Eye (tissue), 1 donor: ENCODE measurements around the gene SASH1.
"Not testable (repeated sequence)": the region's sequence is repeated elsewhere in the genome, so short reads cannot be mapped to it uniquely, and the experiment has no call there.

Experiments used
- DNase-seq: peaks from one replicate; pipeline ENCODE4 v3.0.0-alpha.2; 2015

SASH1 gene

DNA sequence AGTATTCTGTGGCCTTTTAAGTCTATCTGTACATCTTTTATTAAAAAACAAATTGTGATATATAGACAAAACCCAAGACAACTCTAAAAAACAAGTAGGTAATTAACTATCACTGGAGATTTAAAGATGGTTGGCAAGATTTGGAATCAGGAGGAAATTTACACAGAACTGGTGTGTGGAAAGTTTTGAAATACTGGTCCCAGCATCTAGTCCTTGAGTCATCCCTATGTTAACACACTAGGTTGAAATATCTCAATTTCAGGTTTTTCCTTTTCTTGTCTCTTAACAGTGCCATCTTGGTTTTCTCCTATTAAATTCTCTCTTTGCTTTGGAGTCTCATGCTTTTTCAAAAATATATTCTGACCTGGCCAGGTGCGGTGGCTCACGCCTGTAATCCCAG lies 27.5 kb downstream of the SASH1 start:
- DNase-seq: no peak

DNA sequence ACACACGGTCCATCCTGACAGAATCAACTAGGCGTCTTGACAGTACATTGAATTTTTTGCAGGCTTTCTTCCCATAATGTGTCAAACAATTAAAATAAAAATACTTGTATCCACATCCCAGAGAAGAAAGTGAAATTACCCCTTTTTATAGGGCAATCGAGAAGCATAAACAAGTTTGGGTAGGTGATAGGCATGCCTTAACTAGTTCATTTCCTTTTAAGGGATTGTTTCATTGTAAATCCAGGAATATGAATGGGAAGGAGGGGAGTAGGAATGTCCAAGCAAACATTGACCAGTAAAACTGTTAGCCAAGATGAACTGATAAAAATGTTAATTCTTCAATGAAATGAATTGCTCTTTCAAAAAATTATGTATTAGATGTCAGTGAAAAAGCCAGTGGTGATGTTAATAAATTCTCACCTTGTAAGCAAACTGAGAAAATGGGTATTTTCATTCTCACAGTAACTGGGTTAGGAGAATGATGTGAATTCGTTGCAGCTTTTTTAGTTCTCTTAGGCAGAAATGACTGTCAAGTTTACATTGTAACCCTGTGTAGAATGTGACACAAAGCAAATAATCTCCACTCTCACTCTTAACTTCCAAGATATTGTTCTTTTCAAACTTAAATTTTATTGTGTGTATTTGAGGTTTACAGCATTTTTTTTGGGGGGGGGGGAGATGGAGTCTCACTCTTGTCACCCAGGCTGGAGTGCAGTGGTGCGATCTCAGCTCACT lies 31.6 kb downstream of the SASH1 start:
- no peak for DNase-seq

- no peak for DNase-seq
Observed at GRCh38 chr6:148375401-148375800, 32.8 kb downstream of the SASH1 start.

DNA sequence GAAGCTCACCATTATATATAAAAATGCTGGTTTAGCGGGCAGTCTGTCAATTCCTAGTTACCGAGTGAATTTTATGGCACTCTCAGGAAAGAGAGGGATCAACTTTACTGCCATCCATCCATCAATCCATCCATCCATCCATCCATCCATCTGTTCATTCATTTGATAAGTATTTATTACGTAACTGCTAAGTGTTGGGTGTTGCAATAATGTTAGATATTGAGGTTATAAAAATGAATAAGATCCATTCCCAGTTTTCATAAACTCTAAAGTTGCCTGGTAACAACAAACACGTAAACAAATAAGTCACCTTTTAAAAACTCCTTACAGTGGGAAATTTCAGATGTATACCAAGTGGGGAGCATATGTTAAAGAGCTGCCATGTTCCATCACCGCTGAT lies 36.8 kb downstream of the SASH1 start:
- no peak for DNase-seq

DNA sequence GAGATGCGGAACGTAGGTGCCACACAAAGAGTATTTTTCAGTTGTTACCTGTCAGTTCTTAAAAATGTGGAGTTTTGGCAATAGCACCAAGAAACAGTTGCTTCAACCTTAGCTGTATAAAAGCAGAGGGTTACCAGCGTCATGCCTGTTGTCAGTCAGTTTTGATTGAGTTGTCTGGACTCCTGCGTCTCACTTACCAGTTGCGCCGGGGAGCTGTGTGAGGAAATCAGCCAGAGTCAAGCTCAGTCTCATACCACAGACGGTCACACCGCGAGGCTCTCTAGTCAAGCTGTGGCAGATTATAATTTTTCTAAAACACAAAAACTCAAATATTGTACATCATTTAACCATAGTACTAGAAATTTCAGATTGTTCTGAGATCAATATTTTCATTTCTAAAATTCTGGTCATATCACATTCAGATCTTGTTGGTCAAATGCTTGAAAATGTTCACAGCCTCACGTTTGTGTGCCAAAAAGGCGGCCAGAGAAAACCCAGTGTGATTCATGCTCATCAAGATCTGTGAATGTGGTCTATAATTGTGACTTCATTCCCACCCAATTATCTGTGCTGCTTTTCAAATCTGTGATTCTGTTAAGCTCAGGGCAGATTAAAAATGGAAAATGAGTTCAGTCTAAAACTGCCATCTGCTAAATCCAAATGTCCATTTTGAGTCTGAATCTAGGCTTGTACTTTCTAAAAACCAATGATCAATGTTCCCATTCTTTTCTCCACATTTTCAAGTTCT lies 37.5 kb downstream of the SASH1 start:
- no peak for DNase-seq

GRCh38 chr6:148382051-148382450 lies 39.4 kb downstream of the SASH1 start:
- not testable (repeated sequence) for DNase-seq

GRCh38 chr6:148382861-148383260 lies 40.2 kb downstream of the SASH1 start:
- no peak for DNase-seq

GRCh38 chr6:148383658-148384368 lies 41.2 kb downstream of the SASH1 start:
- no peak for DNase-seq

DNA sequence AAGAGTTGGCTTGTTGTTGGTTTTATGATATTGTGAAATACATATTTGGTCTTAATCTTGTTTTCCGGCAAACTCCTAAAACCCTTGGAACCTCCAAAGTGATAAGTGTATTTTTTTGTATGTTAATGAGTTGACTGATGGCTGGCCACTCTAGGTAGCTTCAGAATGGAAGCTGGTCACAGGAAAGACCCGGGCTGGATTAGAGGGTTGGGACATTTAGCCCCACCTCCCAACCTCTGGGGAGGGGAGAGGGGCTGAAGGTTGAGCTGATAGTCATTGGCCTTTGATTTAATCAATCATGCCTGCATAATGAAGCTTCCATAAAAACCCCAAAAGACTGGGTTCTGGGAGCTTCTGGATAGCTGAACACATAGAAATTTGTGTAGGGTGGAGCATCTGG lies 42.7 kb downstream of the SASH1 start:
- no peak for DNase-seq

- no peak for DNase-seq
Observed at GRCh38 chr6:148388521-148388920, 45.9 kb downstream of the SASH1 start.

- DNase-seq: no peak
Observed at GRCh38 chr6:148389086-148389485, 46.4 kb downstream of the SASH1 start.

DNA sequence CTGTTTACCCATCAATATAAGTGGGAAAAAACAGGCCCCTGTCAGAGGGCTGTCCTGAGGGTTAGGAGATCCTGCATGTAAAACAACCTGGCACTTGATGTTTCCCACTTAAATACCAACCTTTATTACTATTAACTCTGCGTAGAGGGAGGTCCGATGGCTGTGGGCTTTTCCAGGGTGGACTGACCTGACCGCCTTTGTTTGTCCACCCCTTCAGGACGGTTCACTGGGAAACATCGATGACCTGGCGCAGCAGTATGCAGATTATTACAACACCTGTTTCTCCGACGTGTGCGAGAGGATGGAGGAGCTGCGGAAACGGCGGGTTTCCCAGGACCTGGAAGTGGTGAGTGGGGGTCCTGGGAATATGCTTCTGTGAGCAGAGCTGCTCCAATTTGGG lies 47.3 kb downstream of the SASH1 start:
- DNase-seq: no peak

DNA sequence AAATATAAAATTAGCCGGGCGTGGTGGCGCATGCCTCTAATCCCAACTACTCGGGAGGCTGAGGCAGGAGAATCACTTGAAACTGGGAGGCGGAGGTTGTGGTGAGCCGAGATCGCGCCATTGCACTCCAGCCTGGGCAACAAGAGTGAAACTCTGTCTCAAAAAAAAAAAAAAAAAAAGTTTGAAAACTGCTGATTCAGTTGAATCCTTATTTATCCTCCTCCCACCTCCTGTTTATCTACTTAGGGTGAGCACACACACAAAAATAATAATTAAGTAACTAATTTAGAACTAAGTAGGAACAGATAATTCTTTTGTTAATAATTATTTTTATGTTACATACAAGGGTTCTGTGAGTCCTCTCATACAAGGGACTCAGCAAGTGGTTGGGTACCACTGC lies 49.5 kb downstream of the SASH1 start:
- DNase-seq: not testable (repeated sequence)

DNA sequence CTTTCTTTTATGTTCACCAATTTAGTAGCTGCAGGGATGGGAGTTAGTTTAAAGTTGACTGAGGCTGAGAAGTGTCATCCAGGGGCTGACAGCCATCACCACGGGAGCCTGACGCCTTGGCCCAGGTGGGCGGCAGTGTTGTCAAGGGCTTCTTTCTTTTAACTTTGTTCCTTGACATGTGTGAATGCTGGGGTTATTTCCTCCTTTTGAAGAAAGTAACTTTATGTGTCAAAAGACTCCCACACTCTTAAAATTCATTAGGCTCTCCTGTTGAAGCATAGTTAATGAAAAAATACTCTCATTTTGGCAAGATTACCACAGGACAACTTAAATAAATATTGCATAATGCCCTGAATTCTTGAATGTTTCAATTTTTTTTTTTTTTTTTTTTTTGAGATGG lies 50.0 kb downstream of the SASH1 start:
- no peak for DNase-seq

DNA sequence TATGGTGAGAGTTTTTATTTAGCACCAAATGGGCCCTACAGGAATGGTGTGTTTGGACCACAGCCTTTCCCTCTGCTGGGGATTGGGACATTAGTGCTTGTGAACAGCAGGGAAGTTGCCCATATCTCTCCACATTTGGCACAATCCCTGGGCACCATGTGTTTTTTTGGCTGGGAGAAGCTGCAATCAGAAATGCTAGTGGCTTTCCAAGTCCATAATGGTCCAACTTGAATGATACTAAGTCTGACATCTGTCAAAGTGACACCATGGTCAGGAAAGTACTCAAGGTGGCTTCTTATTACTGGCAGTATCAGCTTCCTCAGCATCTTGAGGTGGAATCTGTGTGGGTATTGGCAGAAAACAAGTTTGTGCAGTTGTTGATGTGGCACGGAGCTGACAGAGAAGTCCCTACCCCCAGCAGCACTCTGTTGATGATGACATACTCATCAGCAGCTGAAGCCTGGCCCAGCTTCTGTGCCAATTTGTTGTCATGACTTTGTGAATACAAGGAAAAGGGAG lies 53.0 kb downstream of the SASH1 start:
- no peak for DNase-seq

GRCh38 chr6:148396411-148396810 lies 53.8 kb downstream of the SASH1 start:
- no peak for DNase-seq

DNA sequence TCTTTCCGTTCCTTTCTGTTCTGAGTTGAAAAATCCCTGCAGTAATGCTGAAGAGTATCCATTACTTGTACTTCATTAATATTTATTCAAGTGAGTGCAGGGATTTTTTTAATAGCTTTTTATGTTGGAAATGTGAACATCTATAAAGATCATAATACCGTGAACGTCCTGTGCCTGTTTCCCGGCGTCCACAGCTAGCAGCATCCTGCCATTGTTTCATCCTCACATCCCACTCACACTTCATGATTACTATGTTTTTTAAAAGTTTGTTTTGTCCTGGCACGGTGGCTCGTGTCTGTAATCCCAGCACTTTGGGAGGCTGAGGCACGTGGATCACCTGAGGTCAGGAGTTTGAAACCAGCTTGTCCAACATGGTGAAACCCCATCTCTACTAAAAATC lies 54.3 kb downstream of the SASH1 start:
- DNase-seq: no peak

DNA sequence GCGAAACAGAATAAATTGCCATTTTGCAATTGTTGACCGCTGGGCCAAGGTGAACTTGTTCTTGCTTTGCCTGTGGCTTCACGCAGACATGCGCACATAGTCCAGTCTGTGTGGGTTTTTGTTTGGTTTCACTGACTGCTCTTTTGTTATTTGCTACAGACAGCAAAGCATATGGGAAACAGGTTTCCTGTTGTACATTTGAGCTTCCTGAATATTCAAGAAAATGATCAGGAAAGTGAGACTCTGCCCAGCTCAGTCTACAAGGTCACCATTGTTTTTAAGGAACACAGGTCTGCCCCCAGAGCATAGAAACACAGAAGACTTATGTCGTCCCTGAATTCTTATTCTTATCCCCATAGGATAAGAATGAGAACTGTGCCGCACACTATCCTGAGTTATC lies 55.6 kb downstream of the SASH1 start:
- no peak for DNase-seq

DNA sequence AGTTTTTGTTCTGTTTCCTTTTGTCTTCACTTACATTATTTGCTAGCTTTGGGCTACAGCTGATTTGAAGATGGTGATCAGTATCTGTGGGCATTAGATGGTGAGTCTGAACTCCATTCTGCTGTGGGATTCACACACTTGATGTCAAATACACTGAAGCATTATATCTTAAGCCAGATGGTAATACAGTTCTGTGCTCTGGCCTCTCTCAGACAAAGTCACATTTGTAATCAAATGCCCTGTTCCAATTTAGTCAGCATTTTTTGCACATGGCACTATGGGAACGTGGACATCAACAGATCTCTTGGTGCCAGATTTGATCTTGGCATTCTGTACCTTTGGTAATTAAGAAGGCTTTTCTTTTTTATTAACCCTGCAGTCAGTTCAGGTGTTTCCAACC lies 56.0 kb downstream of the SASH1 start:
- DNase-seq: no peak

- no peak for DNase-seq
Observed at GRCh38 chr6:148401571-148401970, 58.9 kb downstream of the SASH1 start.

DNA sequence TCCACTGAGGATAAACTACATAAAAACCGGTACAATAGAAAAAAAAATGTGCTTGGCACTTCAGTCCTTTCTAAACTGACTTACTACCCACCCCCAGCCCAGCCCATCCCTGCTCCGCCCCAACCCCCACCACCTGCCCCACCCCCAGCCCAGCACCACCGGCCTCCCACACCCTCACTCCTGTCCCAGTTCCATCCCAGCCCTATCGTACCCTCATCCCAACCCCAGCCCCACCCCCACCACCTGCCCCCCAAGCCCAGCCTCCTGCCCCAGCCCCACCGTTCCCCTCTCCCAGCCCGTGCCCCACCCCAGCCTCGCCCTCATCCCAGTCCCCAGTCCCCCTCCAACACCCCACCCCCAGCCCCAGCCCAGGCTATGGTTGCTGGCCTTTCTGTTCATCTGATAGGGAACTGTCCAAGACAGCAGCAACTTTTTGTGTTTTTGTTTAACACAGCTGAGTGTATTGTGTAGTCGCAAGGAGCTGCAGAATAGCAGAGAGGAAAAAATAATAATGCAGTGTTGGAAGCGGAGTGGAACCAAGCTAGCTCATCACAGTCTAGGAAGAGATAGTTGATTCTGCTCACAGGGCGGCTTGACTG lies 61.9 kb downstream of the SASH1 start:
- DNase-seq: no peak

DNA sequence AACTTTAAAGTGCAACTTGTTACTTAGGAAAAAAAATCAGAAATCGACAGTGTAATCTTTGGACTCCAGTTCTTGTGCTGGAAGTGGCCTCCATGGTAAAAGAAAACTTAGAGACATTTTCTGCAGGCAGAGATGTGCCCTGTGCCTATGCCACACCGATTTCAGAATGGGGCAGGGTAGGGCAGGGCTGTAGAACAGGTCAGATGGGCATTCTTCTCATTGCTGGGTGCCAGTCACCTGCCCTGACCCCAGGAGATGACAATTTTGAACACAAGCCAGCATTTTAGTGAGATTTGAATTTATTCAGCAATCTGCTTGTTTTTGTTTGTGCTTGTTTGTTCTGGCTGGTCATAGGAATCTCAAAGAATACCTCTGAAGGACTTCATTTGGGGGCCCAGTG lies 63.3 kb downstream of the SASH1 start:
- DNase-seq: no peak
